ENCODE data around the gene OR2W3.

DNA sequence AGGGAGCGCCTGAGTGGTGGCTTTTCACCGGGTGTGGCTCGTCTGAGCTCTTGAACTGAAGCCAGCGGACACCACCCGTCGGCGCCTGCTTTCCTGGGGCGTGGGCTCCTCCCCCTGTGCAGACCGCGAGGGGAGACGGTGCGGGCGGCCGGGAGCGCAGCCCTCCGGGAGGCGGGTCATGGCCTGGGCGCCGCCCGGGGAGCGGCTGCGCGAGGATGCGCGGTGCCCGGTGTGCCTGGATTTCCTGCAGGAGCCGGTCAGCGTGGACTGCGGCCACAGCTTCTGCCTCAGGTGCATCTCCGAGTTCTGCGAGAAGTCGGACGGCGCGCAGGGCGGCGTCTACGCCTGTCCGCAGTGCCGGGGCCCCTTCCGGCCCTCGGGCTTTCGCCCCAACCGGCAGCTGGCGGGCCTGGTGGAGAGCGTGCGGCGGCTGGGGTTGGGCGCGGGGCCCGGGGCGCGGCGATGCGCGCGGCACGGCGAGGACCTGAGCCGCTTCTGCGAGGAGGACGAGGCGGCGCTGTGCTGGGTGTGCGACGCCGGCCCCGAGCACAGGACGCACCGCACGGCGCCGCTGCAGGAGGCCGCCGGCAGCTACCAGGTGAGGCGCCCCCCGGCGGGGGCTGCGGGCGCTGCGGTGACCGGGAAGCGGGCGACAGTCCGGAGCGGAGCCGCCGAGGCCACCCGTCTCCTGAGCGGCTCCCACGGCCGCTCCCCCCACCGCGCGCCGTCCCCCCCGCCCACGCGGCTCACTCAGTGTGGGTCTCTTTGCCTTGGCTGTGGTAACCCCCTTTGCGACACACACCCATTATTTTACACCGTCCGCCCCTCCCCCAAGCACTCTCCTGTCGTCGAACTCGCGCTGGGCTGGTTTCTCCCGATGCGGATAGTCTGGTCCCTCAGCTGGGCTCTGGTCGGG, 38.1 kb upstream of the OR2W3 start, which contains the start of gene TRIM58:
- TF ChIP-seq, protein P1, sequence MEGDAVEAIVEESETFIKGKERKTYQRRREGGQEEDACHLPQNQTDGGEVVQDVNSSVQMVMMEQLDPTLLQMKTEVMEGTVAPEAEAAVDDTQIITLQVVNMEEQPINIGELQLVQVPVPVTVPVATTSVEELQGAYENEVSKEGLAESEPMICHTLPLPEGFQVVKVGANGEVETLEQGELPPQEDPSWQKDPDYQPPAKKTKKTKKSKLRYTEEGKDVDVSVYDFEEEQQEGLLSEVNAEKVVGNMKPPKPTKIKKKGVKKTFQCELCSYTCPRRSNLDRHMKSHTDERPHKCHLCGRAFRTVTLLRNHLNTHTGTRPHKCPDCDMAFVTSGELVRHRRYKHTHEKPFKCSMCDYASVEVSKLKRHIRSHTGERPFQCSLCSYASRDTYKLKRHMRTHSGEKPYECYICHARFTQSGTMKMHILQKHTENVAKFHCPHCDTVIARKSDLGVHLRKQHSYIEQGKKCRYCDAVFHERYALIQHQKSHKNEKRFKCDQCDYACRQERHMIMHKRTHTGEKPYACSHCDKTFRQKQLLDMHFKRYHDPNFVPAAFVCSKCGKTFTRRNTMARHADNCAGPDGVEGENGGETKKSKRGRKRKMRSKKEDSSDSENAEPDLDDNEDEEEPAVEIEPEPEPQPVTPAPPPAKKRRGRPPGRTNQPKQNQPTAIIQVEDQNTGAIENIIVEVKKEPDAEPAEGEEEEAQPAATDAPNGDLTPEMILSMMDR (IDR thresholded peaks at IDR 0.05): peak in 1 of 7 experiments; percentile 48
- no peak for TF ChIP-seq POLR2AphosphoS5 (IDR thresholded peaks at IDR 0.05)
